Measurements from ENCODE around the gene DENND1A.

The DENND1A gene

DNA sequence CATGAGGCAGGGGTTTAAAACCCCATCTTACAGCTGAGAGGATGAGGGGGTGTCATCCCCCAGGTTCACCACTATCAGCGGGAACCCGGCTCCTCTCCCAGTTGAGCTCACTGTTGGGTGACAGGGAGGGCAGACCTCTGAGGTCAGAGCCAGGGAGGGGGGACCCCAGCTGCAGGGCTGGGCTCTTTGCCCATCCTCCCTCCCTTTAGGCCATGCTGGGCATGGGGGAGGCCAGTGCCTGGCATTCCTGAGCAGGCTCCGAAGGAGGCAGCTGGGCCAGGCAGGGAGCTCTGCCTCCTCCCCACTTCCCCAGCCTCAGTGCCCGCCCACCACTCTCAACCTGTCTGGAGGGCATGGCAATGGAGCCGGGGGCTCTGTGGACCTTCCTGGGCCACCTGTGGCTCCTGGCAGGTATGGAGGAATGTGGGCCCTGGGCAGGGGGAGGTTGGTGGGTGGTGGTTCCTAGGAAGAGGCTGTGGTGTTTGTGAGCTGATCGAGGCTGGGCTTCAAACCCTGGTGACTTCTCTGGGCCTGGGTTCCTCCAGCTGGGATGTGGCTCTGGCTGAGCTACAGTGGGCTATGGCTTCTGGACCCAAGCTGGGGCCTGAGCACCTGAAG, 561.3 kb downstream of the DENND1A start:
- no peak for FAIRE-seq

DNA sequence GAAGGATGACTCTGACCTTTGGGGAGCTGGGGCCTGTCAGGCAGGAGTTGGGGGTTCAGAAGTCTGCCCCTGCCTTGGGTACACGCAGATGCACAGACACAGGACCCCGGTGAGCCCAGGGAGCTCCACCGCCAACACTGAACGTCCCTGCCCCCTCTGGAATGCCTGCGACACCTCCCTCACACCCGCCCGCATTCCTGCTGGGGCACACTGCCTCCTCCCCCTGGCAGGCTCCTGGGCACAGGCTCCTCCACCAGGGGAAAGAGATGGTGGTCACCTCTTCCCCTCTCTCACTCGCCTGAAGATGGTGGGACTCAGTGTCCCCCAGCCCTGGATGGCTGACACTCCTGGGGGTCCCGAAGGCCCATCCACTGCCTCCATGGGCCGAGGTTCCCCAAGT, 561.9 kb downstream of the DENND1A start:
- FAIRE-seq, result no peak

More for the DNA sequence above, 561.3 kb downstream of the DENND1A start:
- no peak for DNase-seq (ENCODE audit: insufficient read length, low spot score)
- no peak for TF ChIP-seq POLR2A (IDR thresholded peaks at IDR 0.05; ENCODE audit: low read depth, low read length)

DNA sequence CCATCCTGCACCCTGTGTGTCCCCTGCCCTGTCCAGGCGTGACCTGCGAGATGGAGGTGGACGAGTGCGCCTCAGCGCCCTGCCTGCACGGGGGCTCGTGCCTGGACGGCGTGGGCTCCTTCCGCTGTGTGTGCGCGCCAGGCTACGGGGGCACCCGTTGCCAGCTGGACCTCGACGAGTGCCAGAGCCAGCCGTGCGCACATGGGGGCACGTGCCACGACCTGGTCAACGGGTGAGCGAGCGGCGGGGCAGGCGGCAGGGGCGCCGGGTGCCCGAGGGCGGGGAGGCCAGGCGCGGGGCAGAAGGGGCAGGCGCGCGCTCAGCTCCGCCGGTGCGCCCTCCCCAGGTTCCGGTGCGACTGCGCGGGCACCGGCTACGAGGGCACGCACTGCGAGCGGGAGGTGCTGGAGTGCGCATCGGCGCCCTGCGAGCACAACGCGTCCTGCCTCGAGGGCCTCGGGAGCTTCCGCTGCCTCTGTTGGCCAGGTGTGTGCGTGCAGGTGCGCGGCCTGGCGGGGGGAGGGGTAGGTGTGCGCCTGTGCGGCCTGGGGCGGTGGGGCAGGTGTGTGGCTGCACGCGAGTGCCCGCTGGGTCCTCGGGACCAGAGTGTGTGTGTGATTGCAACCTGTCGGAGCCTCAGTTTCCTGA, 563.9 kb downstream of the DENND1A start:
- TF ChIP-seq POLR2A (IDR thresholded peaks at IDR 0.05; ENCODE audit: low read depth, low read length), result no peak
- no peak for DNase-seq (ENCODE audit: insufficient read length, low spot score)
- no peak for FAIRE-seq

More for the DNA sequence above, 561.9 kb downstream of the DENND1A start:
- DNase-seq (ENCODE audit: insufficient read length, low spot score), result peak; percentile 75
- TF ChIP-seq POLR2A (IDR thresholded peaks at IDR 0.05; ENCODE audit: low read depth, low read length), result no peak

DNA sequence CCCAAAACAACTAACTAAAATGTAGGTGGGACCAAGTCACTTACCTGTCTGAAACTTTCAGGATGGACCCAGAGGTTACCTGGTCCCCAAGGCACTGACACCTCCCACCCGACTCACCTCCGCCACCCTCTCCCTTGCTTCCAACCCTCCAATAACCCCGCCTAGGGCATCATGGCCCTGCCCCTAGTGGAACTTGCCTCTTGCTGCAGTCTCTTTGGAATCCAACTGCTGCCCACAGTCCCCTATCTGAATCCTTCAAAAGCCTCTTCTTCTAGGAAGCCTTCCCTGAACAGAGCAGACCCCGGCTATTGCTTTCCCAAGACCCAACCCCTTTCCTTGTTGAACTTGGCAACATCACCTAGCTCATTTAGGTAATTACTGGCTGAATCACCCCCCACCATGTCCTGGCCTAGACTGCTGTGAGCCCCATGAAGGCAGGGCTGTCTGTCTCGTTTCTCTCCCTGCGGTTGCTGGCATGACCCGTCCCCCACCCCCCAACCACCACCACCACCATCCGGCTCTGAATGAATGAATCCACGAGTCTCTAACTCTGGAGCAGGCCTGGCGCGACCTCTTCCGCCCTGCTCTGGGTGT, 564.5 kb downstream of the DENND1A start:
- FAIRE-seq (no peak), DNase-seq (ENCODE audit: insufficient read length, low spot score) (peak; percentile 83)
- TF ChIP-seq POLR2A (IDR thresholded peaks at IDR 0.05; ENCODE audit: low read depth, low read length), result no peak

DNA sequence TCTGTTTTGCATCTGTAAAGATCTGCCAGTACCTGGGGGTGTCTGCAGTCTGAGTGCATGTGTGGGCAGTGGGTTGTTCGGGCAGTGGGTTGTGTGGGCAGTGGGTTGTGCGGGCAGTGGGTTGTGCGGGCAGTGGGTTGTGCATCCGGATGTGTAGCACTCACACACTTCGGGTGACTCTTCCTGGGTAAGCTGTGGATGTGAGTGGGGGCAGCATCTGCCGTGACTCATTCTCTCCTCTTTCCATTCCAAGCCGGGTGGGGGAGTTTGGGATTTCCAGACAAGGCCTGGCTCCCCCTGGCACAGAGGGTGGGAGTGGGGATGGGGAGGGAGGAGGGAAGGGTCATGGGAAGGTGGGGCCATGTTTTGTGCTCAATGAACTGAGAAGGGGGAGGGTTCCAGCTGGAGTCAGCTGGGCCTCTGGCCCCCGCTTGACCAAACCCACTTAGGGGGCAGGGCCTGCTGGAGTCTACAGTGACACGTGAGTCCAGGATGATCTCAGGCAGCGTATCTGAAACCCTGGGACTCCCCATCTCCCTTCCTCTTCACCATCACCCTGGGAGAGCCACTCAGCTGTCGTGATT, 565.6 kb downstream of the DENND1A start:
- FAIRE-seq (no peak), DNase-seq (ENCODE audit: insufficient read length, low spot score) (peak; percentile 89)
- TF ChIP-seq POLR2A (IDR thresholded peaks at IDR 0.05; ENCODE audit: low read depth, low read length), result no peak

DNA sequence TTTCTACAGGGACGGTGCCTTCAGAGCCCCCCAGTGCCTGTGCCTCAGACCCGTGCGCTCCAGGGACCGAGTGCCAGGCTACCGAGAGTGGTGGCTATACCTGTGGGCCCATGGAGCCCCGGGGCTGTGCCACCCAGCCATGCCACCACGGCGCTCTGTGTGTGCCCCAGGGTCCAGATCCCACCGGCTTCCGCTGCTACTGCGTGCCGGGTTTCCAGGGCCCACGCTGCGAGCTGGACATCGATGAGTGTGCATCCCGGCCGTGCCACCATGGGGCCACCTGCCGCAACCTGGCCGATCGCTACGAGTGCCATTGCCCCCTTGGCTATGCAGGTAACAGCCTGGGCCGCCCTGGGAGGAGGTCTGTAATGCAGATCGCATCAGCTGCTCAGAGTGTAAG, 567.1 kb downstream of the DENND1A start:
- FAIRE-seq, result no peak
- TF ChIP-seq POLR2A (IDR thresholded peaks at IDR 0.05; ENCODE audit: low read depth, low read length), result no peak

DNA sequence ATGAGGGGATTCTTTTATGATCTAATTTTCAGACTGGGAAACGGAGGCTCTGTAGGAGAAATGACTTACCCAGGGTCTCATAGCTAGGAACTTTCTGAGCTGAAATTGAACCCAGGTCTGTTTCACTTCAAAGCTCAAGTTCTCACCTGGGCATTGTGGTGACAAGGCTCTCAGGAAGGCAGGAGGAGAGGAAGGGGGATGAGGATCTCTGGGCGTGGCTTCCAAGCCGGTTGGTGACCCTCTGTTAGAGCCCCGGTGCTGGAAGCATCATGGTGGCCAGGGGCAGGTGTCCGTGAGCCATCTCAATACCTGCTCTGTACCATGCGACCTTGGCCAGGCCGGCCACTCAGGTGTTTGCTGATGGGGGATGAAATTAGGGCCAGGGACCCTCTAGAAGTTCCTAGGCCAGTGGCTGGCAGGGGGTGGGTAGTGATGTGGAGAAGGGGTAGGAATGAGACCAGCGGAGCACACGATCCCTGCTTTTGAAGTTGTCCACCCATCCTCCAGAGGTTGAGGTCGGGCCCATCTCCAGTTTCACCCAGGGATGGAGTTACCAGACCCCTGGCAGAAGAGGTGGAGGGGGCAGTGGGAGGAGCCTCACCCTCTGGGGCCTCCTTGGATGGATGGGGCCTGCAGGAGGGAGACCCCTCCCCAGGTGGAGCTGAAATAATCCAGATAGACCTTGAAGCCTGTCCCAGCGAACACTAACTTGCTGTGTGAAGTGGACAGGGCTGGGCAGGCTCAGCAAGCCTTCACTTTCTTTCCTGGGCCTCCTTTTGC, 568.0 kb downstream of the DENND1A start:
- DNase-seq (ENCODE audit: insufficient read length, low spot score), result no peak
- no peak for TF ChIP-seq POLR2A (IDR thresholded peaks at IDR 0.05; ENCODE audit: low read depth, low read length)
- no peak for FAIRE-seq

More for the DNA sequence above, 567.1 kb downstream of the DENND1A start:
- no peak for DNase-seq (ENCODE audit: insufficient read length, low spot score)

DNA sequence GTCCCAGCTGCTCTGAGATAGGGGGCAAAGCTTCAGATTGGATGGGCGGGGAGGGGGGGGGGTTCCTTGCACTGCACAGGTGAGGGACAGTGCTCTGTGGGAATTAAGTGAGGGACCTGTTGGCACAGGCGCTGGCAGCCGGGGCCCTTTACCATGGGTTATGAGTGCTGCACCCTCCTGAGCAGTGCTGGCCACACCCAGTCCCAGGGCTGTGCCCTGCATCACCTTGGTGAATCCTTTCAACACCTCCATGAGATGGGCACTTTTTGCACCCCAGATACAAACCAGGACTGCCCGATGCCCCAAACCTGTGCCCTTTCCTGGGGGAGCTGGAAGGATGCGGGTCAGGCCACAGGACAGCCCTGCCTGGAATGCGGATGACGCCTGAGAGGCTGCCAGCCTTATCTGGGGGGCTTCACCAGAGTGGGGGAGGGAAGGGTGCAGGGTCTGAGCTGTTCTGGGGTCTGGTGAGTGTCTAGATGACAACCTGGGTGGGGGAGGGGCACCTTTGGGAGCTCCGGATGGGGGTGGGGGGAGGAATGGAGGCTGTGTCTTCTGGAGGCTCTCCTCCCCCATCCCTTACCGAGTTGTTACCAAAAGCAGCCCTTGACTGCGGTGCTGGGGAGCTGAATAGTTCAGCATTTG, 568.7 kb downstream of the DENND1A start:
- no peak for TF ChIP-seq POLR2A (IDR thresholded peaks at IDR 0.05; ENCODE audit: low read depth, low read length)
- FAIRE-seq (no peak), DNase-seq (ENCODE audit: insufficient read length, low spot score) (no peak)

DNA sequence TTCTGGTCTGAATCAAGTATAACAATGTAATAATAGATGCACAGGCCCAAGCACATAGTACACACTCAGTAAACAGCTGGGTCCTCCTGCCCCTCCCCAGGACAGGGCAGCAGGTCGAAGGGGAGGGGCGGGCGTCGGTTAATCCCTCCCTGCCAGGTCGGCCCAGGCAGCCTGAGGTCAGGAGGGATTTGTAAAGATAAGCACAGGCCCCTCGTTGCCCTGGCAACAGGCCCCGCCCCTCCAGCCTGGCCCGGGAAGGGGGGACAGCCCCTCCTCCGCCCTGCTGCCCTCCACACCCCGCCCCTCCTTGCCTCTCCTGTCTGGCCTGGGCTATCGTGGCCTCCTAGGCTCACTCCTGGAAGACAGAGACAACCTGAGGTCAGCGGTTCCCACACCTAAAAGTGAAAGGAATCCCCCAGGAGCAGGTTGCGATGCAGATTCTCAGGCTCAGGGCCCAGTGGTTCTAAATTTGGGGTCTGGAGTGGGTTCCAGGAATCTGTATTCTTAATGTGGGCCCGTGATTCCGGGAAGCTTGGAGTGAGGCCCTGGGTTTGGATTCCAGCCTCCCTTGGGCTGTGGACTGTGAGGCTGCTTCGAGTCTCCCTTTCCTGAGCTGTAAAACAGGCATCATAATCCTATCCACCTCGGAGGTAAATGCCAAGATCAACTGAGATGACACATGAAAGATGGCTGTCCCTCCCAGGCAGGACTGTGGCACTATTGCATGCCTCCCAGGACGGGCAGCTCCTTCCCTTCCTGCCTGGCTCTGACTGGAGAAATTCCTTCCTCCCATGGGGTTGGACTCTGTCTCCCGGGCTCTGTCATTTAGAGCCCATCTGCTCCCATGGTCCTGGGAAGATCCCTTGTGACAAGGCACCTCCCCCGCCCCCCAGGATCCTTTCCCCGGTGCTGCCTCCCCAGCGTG, 569.5 kb downstream of the DENND1A start:
- TF ChIP-seq POLR2A (IDR thresholded peaks at IDR 0.05; ENCODE audit: low read depth, low read length), result no peak
- DNase-seq (ENCODE audit: insufficient read length, low spot score) (no peak), FAIRE-seq (no peak)

DNA sequence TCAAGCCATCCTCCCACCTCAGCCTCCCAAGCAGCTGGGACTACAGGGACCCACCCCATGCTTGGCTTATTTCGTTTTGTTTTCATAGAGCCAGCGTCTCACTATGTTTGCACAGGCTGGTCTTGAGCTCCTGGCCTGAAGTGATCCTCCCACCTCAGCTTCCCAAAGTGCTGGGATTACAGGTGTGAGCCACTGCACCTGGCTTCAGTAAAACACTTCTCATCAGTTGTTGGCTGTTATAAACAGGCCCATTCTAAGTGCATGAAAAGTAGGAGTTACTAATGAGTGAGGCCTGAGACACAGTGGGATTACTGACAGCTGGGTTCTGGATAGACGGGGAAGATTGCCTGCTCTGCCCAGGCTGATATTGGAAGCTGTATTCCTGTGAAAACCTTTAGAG, 570.4 kb downstream of the DENND1A start:
- no peak for TF ChIP-seq POLR2A (IDR thresholded peaks at IDR 0.05; ENCODE audit: low read depth, low read length)
- DNase-seq (ENCODE audit: insufficient read length, low spot score), result no peak
- no peak for FAIRE-seq

DNA sequence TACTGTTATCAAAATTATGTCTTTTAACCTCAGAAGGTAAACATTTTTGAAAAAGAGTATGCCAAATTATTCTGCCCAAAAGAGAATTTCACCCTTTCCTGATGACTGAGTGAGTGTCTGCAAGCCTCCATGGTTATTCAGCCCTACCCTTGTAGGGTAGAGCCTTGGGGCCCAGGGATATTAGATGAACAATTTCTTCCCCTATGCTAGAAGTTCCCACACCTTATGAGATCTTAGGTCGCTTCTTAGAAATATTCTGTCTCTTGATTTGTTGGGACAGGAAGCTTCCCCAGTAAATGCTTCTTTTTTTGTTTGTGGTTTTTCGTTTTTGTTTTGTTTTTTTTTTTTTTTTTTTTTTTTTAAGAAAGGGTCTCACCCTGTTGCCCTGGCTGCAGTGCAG, 570.8 kb downstream of the DENND1A start:
- no peak for TF ChIP-seq POLR2A (IDR thresholded peaks at IDR 0.05; ENCODE audit: low read depth, low read length)
- FAIRE-seq (no peak), DNase-seq (ENCODE audit: insufficient read length, low spot score) (no peak)

DNA sequence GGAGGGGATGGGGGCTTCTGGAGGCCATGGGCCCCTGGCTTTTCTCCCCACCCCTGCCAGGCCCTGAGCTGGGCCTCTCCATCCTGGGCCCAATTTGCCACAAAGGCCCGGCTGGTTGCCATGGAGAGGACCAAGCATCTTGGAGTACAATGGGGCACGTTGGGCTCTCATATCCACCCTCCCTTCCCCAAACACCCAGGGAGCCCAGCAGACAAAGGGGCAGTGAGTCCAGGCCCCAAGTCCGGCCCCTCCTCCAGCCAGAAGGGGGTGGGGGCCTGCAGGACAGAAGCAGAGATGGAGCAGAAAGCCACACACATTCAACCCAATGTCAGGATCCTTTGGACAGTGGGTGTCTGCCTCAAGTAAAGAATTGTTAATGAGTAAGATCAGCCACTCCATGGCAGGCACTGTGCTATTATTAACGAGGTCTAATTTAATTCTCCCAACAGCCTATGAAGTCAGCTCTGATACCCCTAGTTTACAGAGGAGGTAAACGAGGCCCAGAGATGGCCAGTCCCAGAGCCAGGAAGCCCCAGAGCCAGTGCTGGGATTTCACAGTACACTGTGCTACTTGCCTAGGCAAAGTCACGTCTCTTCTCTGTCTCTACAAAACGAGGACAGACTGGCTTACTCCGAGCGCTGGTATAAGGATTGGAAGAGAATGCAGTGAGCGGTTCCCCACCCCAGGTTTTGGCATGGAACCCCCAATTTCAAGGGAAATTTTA, 571.6 kb downstream of the DENND1A start:
- DNase-seq (ENCODE audit: insufficient read length, low spot score) (no peak), FAIRE-seq (no peak)
- no peak for TF ChIP-seq POLR2A (IDR thresholded peaks at IDR 0.05; ENCODE audit: low read depth, low read length)
